GM06990 (cell line): Measurements from ENCODE around the gene LAMC1.

ENCODE experiments used
- DNase-seq: peaks from one replicate; pipeline ENCODE4 v3.0.0-alpha.2; 2011; ENCODE audit not compliant: insufficient read length; ENCODE audit errors: extremely low read depth
- H3K27me3 ChIP-seq: replicated peaks from 2 replicates; pipeline ENCODE4 v1.6.0; 2011; ENCODE audit warnings: low read length; ENCODE audit not compliant: control insufficient read depth, insufficient read depth
- H3K36me3 ChIP-seq: 2 replicates; pipeline ENCODE4 v1.5.1; 2011; ENCODE audit warnings: low read length; ENCODE audit not compliant: control insufficient read depth, insufficient read depth
- H3K4me3 ChIP-seq: replicated peaks from 2 replicates; pipeline ENCODE4 v1.5.1; 2011; ENCODE audit warnings: low read depth, mild to moderate bottlenecking, control low read depth, low read length
- CTCF ChIP-seq: IDR thresholded peaks from 2 replicates; pipeline ENCODE4 v1.5.1; 2011; ENCODE audit warnings: low read length, control low read depth, mild to moderate bottlenecking, inconsistent platforms; ENCODE audit not compliant: insufficient read depth, poor library complexity, severe bottlenecking

The LAMC1 gene

GRCh38 chr1:183185941-183186490 lies 162.8 kb downstream of the LAMC1 start, which contains the start of gene LAMC2:
Gene LAMC2 (plus strand): TSS chr1:183186264. CDS start chr1:183186353, 89 bp downstream.
- no peaks in the 10 kb centered on the region for H3K27me3 ChIP-seq
- no peak within 1 kb of the TSS for H3K4me3 ChIP-seq
- no peak for DNase-seq
- no peaks in the 10 kb centered on the region for H3K36me3 ChIP-seq
- no peak for TF ChIP-seq CTCF

- H3K4me3 ChIP-seq: no peak overlapping the region
Measured at GRCh38 chr1:183186841-183187240, 163.6 kb downstream of the LAMC1 start.

GRCh38 chr1:183188240-183188639 lies 165.0 kb downstream of the LAMC1 start:
- no peak for DNase-seq
- Histone ChIP-seq H3K36me3 (no peaks in the 10 kb centered on the region), H3K4me3 (no peak overlapping the region), H3K27me3 (no peaks in the 10 kb centered on the region)
- no peak for TF ChIP-seq CTCF

More at GRCh38 chr1:183186841-183187240, 163.6 kb downstream of the LAMC1 start:
- Histone ChIP-seq H3K27me3 (no peaks in the 10 kb centered on the region), H3K36me3 (no peaks in the 10 kb centered on the region)
- DNase-seq: no peak
- TF ChIP-seq CTCF: no peak

DNA sequence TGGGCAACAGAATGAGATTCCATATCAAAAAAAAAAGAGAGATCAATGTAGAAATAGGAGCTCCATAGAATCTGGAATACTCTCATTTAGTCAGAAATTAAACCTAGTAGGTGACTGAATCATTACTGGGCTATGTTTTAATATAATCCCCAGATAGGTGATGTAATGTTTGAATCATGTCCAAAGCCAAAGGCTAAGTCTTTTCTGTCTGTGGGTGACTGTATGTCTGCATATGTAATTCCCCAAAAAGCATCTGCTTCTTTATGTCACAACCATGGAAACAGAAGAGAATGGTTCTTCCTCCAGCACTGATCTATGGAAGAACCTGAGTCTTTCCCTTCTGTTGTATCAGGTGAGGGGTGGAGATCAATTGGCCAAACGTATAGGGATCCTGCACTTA lies 168.6 kb downstream of the LAMC1 start:
- no peaks in the 10 kb centered on the region for H3K27me3 ChIP-seq
- no peak for DNase-seq
- no peak overlapping the region for H3K4me3 ChIP-seq
- H3K36me3 ChIP-seq: no peaks in the 10 kb centered on the region
- TF ChIP-seq CTCF: no peak

DNA sequence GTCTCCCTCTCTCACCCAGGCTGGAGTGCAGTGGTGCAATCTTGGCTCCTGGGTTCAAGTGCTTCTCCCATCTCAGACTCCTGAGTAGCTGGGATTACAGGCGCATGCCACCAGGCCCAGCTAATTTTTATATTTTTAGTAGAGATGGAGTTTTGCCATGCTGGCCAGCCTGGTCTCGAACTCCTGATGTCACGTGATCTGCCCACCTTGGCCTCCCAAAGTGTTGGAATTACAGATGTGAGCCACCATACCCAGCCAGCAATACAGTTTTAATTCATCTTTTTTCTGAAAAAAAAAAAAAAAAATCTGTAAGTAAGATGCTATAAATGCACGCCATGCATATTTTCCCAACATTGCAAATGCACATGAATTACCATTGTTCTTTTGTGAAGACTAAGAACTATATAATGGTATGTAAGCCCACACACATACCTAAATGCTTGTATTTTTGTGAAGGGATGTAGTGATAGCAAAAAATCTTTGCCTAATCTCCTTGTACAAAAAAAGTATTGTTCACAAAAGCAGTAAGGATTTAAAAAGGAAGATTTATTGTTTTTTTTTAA lies 170.8 kb downstream of the LAMC1 start:
- Histone ChIP-seq H3K36me3 (no peaks in the 10 kb centered on the region), H3K4me3 (no peak overlapping the region), H3K27me3 (no peaks in the 10 kb centered on the region)
- DNase-seq: no peak
- no peak for TF ChIP-seq CTCF
